HepG2 (cell line): ENCODE results near the gene STARD13. TPM values are rescaled to one million over a fixed set of nuclear protein-coding genes. Genes with fewer than 3 reads are reported as not detected.

Experiments used
- ATAC-seq: fragments of 200-7000 bp; cut with Tn5 transposase; 3 replicates; pipeline ENCODE4 v1.9.1; 2020; ENCODE audit warnings: mild to moderate bottlenecking, moderate library complexity
- BruUV-seq: library from RNA; stranded (reverse); fragments of 400-500 nt; replicated peaks from 2 replicates; lab custom pipeline; 2021; lab: Mats Ljungman, UMichigan
- CTCF ChIA-PET: fragments of 300-600 bp; formaldehyde crosslinking; extraction: SDS; loops from one replicate; lab custom pipeline; 2021; ENCODE audit warnings: low total read pairs, inconsistent platforms, low intra/inter-chr PET ratio; lab: Yijun Ruan, JAX
- POLR2A ChIA-PET: fragments of 350-600 bp; sonication (Branson Sonifier 250); formaldehyde crosslinking; loops from one replicate; lab custom pipeline; 2020; ENCODE audit warnings: antibody characterized with exemption, inconsistent platforms; lab: Yijun Ruan, JAX
- DNase-seq: peaks from one replicate; pipeline ENCODE4 v3.0.0-alpha.2; 2015; ENCODE audit warnings: low spot score
- FAIRE-seq: peaks from 3 replicates; lab custom pipeline; 2011; peaks lifted over from hg19 to GRCh38; lab: Jason Lieb, UNC
- H2AFZ ChIP-seq: one replicate; pipeline ENCODE4 v1.6.1; 2011; ENCODE audit warnings: low read length, inconsistent platforms
- H3K27ac ChIP-seq: fragments of 300-600 bp; 3 replicates; pipeline ENCODE4 v1.8.0; 2011; ENCODE audit warnings: mixed run types, mild to moderate bottlenecking, mixed read lengths, low read length, inconsistent platforms; ENCODE audit not compliant: insufficient read depth; ENCODE audit errors: extremely low read length
- H3K27me3 ChIP-seq, 2 experiments: fragments of 200-600 bp in 1 of 2; 2 replicates in 1 of 2; 3 replicates in 1 of 2; pipeline versions ENCODE4 v1.6.0 to v1.8.0; 2011; ENCODE audit warnings: low read length in 2 of 2, mild to moderate bottlenecking in 2 of 2, moderate library complexity in 2 of 2, inconsistent platforms in 1 of 2; ENCODE audit not compliant: insufficient read depth in 2 of 2, control insufficient read depth in 1 of 2
- H3K36me3 ChIP-seq, 2 experiments: fragments of 200-600 bp in 1 of 2; replicated peaks in 1 of 2; 2 replicates in 1 of 2; 3 replicates in 1 of 2; pipeline versions ENCODE4 v1.5.1 to v1.8.0; 2011; ENCODE audit warnings: low read length in 2 of 2, inconsistent platforms in 1 of 2; ENCODE audit not compliant: insufficient read depth in 2 of 2, control insufficient read depth in 1 of 2
- H3K4me1 ChIP-seq: 2 replicates; pipeline ENCODE4 v1.5.1; 2012; ENCODE audit warnings: low read length, inconsistent platforms; ENCODE audit not compliant: insufficient read depth
- H3K4me2 ChIP-seq: 2 replicates; pipeline ENCODE4 v1.6.0; 2011; ENCODE audit warnings: low read depth, low read length, inconsistent platforms
- H3K4me3 ChIP-seq, 3 experiments: fragments of 200-600 bp in 1 of 3; sonication (generic), shearing (Covaris generic) in 1 of 3; replicated peaks in 1 of 3; 2 replicates each; pipeline ENCODE4 v1.5.1; 2011 to 2016; ENCODE audit warnings: low read length in 3 of 3, inconsistent platforms in 2 of 3, low read depth in 2 of 3, mild to moderate bottlenecking in 2 of 3, control low read depth in 1 of 3, mixed read lengths in 1 of 3; ENCODE audit not compliant: insufficient read depth in 1 of 3
- H3K79me2 ChIP-seq: one replicate; pipeline ENCODE4 v1.6.1; 2011; ENCODE audit warnings: low read length, inconsistent platforms; ENCODE audit not compliant: insufficient read depth
- H3K9ac ChIP-seq: 2 replicates; pipeline ENCODE4 v1.6.0; 2011; ENCODE audit warnings: mild to moderate bottlenecking, low read depth, low read length, inconsistent platforms; ENCODE audit not compliant: insufficient read depth
- H3K9me3 ChIP-seq: 2 replicates; pipeline ENCODE4 v1.5.1; 2012; ENCODE audit warnings: mild to moderate bottlenecking, low read length
- H4K20me1 ChIP-seq: 2 replicates; pipeline ENCODE4 v1.6.0; 2011; ENCODE audit warnings: inconsistent platforms, mild to moderate bottlenecking, low read length, moderate library complexity; ENCODE audit not compliant: insufficient read depth
- ARHGAP35 ChIP-seq: sonication (generic); formaldehyde crosslinking; IDR thresholded peaks from 2 replicates; pipeline ENCODE4 v1.9.0; 2022; ENCODE audit warnings: mild to moderate bottlenecking, inconsistent platforms, moderate library complexity, missing genetic modification reagents, borderline replicate concordance
- CENPBD1 ChIP-seq: sonication (generic); formaldehyde crosslinking; IDR thresholded peaks from 2 replicates; pipeline ENCODE4 v1.8.0; 2022; ENCODE audit warnings: missing genetic modification reagents, low read depth, mild to moderate bottlenecking, borderline replicate concordance
- CHD4 ChIP-seq: fragments of 200-600 bp; sonication (generic); IDR thresholded peaks from 2 replicates; pipeline ENCODE4 v1.7.0; 2017; ENCODE audit warnings: mild to moderate bottlenecking, low read length, borderline replicate concordance
- CSRNP1 ChIP-seq: sonication (generic); formaldehyde crosslinking; IDR thresholded peaks from 2 replicates; pipeline ENCODE4 v1.8.1; 2023; ENCODE audit warnings: mild to moderate bottlenecking, missing genetic modification reagents
- FOXK1 ChIP-seq: sonication (generic); formaldehyde crosslinking; IDR thresholded peaks from 2 replicates; pipeline ENCODE4 v1.4.0; 2020; ENCODE audit warnings: low read depth, missing genetic modification reagents, borderline replicate concordance
- GLI4 ChIP-seq: sonication (generic); formaldehyde crosslinking; IDR thresholded peaks from 2 replicates; pipeline ENCODE4 v1.5.1; 2020; ENCODE audit warnings: missing genetic modification reagents, mild to moderate bottlenecking, moderate library complexity, borderline replicate concordance
- KDM2A ChIP-seq: sonication (generic); formaldehyde crosslinking; IDR thresholded peaks from 2 replicates; pipeline ENCODE4 v1.4.0; 2020; ENCODE audit warnings: low read depth, missing genetic modification reagents, borderline replicate concordance
- KLF12 ChIP-seq: sonication (generic); formaldehyde crosslinking; IDR thresholded peaks from 2 replicates; pipeline ENCODE4 v1.4.0; 2020; ENCODE audit warnings: missing genetic modification reagents, borderline replicate concordance
- PAXIP1 ChIP-seq: sonication (generic); formaldehyde crosslinking; conservative IDR thresholded peaks from 2 replicates; pipeline ENCODE4 v1.4.0; 2020; ENCODE audit warnings: mild to moderate bottlenecking, missing genetic modification reagents, moderate library complexity
- SMAD3 ChIP-seq: sonication (generic); formaldehyde crosslinking; IDR thresholded peaks from 2 replicates; pipeline ENCODE4 v1.4.0; 2020; ENCODE audit warnings: missing genetic modification reagents
- SMC3 ChIP-seq: IDR thresholded peaks from 2 replicates; pipeline ENCODE4 v1.6.1; 2011; ENCODE audit warnings: low read length, improper control_type of control experiment
- ZNF143 ChIP-seq: sonication (generic); formaldehyde crosslinking; IDR thresholded peaks from 2 replicates; pipeline ENCODE4 v1.4.0; 2020; ENCODE audit warnings: missing genetic modification reagents
- ZNF326 ChIP-seq: sonication (generic); formaldehyde crosslinking; IDR thresholded peaks from 2 replicates; pipeline ENCODE4 v1.4.0; 2020; ENCODE audit warnings: missing genetic modification reagents, borderline replicate concordance
- ZNF543 ChIP-seq: sonication (generic); formaldehyde crosslinking; IDR thresholded peaks from 2 replicates; pipeline ENCODE4 v1.4.0; 2020; ENCODE audit warnings: mild to moderate bottlenecking, missing genetic modification reagents
- ZNF597 ChIP-seq: sonication (generic); formaldehyde crosslinking; IDR thresholded peaks from 2 replicates; pipeline ENCODE4 v1.5.0; 2020; ENCODE audit warnings: missing genetic modification reagents
- ZNF781 ChIP-seq: sonication (generic); formaldehyde crosslinking; IDR thresholded peaks from 2 replicates; pipeline ENCODE4 v1.5.1; 2020; ENCODE audit warnings: borderline replicate concordance, mild to moderate bottlenecking, missing genetic modification reagents; ENCODE audit errors: not compliant biosample characterization
- ZSCAN25 ChIP-seq: sonication (generic); formaldehyde crosslinking; IDR thresholded peaks from 2 replicates; pipeline ENCODE4 v1.8.0; 2022; ENCODE audit warnings: mild to moderate bottlenecking, missing genetic modification reagents
- ZZZ3 ChIP-seq: sonication (generic); formaldehyde crosslinking; IDR thresholded peaks from 2 replicates; pipeline ENCODE4 v1.4.0; 2020; ENCODE audit warnings: missing genetic modification reagents, mild to moderate bottlenecking, borderline replicate concordance
- WGBS: methylation state at CpG from one replicate; pipeline ENCODE4 v1.1.6; 2017; ENCODE audit warnings: low lambda C conversion rate; 5-methylcytosine and 5-hydroxymethylcytosine counted together
- in situ Hi-C: cut with HindIII; loops from 2 replicates; pipeline ENCODE4 v1.10.0; 2017; ENCODE audit warnings: low pct_unique_long_range_greater_than_20kb; ENCODE audit not compliant: extremely low pct_ligation_motif_present
- intact Hi-C: fragments of 100-400 bp; cut with micrococcal nuclease; formaldehyde crosslinking; loops from one replicate; pipeline ENCODE4 v1.10.0; 2022; ENCODE audit not compliant: unreplicated experiment
- polyA plus RNA-seq, 8 experiments: library from polyadenylated mRNA; depleted of rRNA in 3 of 8; stranded (reverse) in 7 of 8; unstranded in 1 of 8; fragments of >200 nt; fragmentation: Illumina TruSeq in 4 of 8; extraction: Trizol in 4 of 8; gene quantifications; 2 replicates each; pipeline versions ENCODE4 v1.2.1 to v1.2.3, GENCODE V29; 2011 to 2016; ENCODE audit warnings: low read depth in 4 of 8, missing spikeins in 1 of 8, mixed read lengths in 1 of 8; ENCODE audit not compliant: insufficient read depth in 1 of 8
- total RNA-seq, 5 experiments: library from RNA; depleted of rRNA; stranded (reverse); fragments of >200 nt; fragmentation: Illumina TruSeq; extraction: Trizol; gene quantifications; 2 replicates each; pipeline ENCODE4 v1.2.3, GENCODE V29; 2016; ENCODE audit warnings: low read depth in 1 of 5

The STARD13 gene
- total and polyA plus RNA-seq, 2 of the 13 experiments (the other 11 are each of a cell fraction or from before 2014, with no cell fraction given), result 12.8 to 14.3 TPM

DNA sequence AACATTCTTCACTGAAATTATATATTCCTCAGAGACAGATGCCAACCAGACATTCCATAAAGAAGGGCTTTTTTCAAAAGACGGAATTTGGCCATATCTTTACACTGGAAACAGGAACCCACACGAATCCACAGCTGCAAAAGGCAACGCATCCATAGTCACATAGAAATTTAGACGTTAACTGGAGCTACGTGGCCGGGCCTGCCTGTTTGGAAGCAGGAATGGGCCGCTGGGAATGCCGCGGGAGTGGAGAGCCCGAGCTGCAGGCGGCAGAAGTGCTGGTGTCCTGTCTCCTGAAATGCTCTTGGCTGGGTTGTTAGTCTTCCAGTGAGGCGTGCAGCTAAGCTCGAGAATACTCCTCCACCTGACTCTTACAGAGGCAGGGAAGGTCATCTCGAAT is 147.1 kb downstream of the STARD13 start (continued):
- TF ChIP-seq PAXIP1 (no peak), ZNF781 (no peak), CENPBD1 (CRISPR knock-in tag) (no peak), KDM2A (no peak), FOXK1 (CRISPR knock-in tag) (no peak), GLI4 (CRISPR knock-in tag) (no peak), ZZZ3 (no peak), SMC3 (no peak), ZSCAN25 (CRISPR knock-in tag) (no peak), ZNF543 (no peak)

- ATAC-seq (no peak), FAIRE-seq (no peak), DNase-seq (no peak)
- no TSS peak for BruUV-seq
- Histone ChIP-seq H4K20me1 (no peaks in the 10 kb centered on the region), H3K79me2 (no peaks in the 10 kb centered on the region), H3K27ac (no peak overlapping the region), H3K4me1 (no peaks in the 10 kb centered on the region), H3K4me2 (no peak overlapping the region), H3K27me3 (no peaks in the 10 kb centered on the region), H2AFZ (no peak overlapping the region), H3K9me3 (no peaks in the 10 kb centered on the region), H3K4me3 (no peak overlapping the region), H3K9ac (no peak overlapping the region), H3K36me3 (peaks cover 21 to 64% of the 10 kb centered on the region in 2 experiments)
- intact Hi-C loops (no loop called here), in situ Hi-C loops (no loop called here)
- ChIA-PET CTCF (no interaction called here), POLR2A (no interaction called here)
- WGBS, result 95% methylated on average over 2 of the region's 4 CpGs
- no peak for TF ChIP-seq ARHGAP35 (CRISPR knock-in tag)
- TF ChIP-seq CSRNP1 (CRISPR knock-in tag), result no peak
- no peak for TF ChIP-seq CHD4
- TF ChIP-seq ZNF326 (CRISPR knock-in tag), result no peak
- TF ChIP-seq SMAD3, result no peak
- no peak for TF ChIP-seq ZNF143 (CRISPR knock-in tag)
- TF ChIP-seq ZNF597 (CRISPR knock-in tag), result no peak
- no peak for TF ChIP-seq KLF12 (CRISPR knock-in tag)
Observed at GRCh38 chr13:33137721-33138120, 147.8 kb downstream of the STARD13 start.
